ENCODE data around the gene PRDM2.
"Not testable (repeated sequence)": the region's sequence is repeated elsewhere in the genome, so short reads cannot be mapped to it uniquely, and the experiment has no call there.

The PRDM2 gene

GRCh38 chr1:13699936-13700520 is at the start of gene PRDM2:
Gene PRDM2, plus strand, starts transcription at chr1:13700188. Its CDS starts 15,418 bp downstream, at chr1:13715606.
- no peak for DNase-seq

- DNase-seq: no peak
Observed at GRCh38 chr1:13651279-13651678, 48.7 kb upstream of the PRDM2 start.

GRCh38 chr1:13652238-13652637 is 47.8 kb upstream of the PRDM2 start:
- DNase-seq: no peak

- DNase-seq: no peak
Observed at GRCh38 chr1:13661539-13661938, 38.4 kb upstream of the PRDM2 start.

- no peak for DNase-seq
Observed at GRCh38 chr1:13662493-13662892, 37.5 kb upstream of the PRDM2 start.

- peak; percentile 15 to 30 for DNase-seq
Observed at GRCh38 chr1:13663969-13664368, 36.0 kb upstream of the PRDM2 start.

GRCh38 chr1:13664451-13664850 is 35.5 kb upstream of the PRDM2 start:
- DNase-seq: no peak

GRCh38 chr1:13666317-13666716 is 33.7 kb upstream of the PRDM2 start:
- DNase-seq: no peak

- no peak for DNase-seq
Observed at GRCh38 chr1:13667691-13668090, 32.3 kb upstream of the PRDM2 start.

- DNase-seq: no peak
Observed at GRCh38 chr1:13674377-13674776, 25.6 kb upstream of the PRDM2 start.

GRCh38 chr1:13675151-13675651 is 24.8 kb upstream of the PRDM2 start:
- no peak for DNase-seq

GRCh38 chr1:13677896-13678295 is 22.1 kb upstream of the PRDM2 start:
- no peak for DNase-seq

- DNase-seq: no peak
Observed at GRCh38 chr1:13679651-13680050, 20.3 kb upstream of the PRDM2 start.

GRCh38 chr1:13680609-13681008 is 19.4 kb upstream of the PRDM2 start:
- DNase-seq: not testable (repeated sequence)

- DNase-seq: no peak
Observed at GRCh38 chr1:13681921-13682320, 18.1 kb upstream of the PRDM2 start.

GRCh38 chr1:13682444-13682843 is 17.5 kb upstream of the PRDM2 start:
- DNase-seq: no peak

GRCh38 chr1:13683206-13683605 is 16.8 kb upstream of the PRDM2 start:
- DNase-seq: no peak

- no peak for DNase-seq
Observed at GRCh38 chr1:13687151-13687715, 12.8 kb upstream of the PRDM2 start.

GRCh38 chr1:13693094-13693493 is 6.9 kb upstream of the PRDM2 start:
- DNase-seq: not testable (repeated sequence)

- DNase-seq: no peak
Observed at GRCh38 chr1:13694886-13695684, 4.9 kb upstream of the PRDM2 start.

- DNase-seq: peak in 1 of 2 experiments; percentile 18
Observed at GRCh38 chr1:13697738-13698137, 2.2 kb upstream of the PRDM2 start.

- no peak for DNase-seq
Observed at GRCh38 chr1:13699510-13699909, 478 bp upstream of the PRDM2 start.

GRCh38 chr1:13700521-13701270 is 708 bp downstream of the PRDM2 start:
- DNase-seq: no peak

All from AML-193 (cell line).